Mesenteric fat pad (tissue), 1 donor: ENCODE measurements around the gene RASD2. TPM values are rescaled to one million over a fixed set of nuclear protein-coding genes. Genes with fewer than 3 reads are reported as not detected.
"Not testable (repeated sequence)": the region's sequence is repeated elsewhere in the genome, so short reads cannot be mapped to it uniquely, and the experiment has no call there.

ENCODE experiments used
- DNase-seq: peaks from one replicate; pipeline ENCODE4 v3.0.0-alpha.2; 2020; ENCODE audit warnings: low spot score
- long read RNA-seq: library from polyadenylated mRNA; unstranded; transcript quantifications from one replicate; pipeline ENCODE4 v2.0.0, GENCODE V29; 2020
- total RNA-seq: library from RNA; stranded (reverse); fragmentation: NEBNext Ultra II Directional; extraction: Animal tissue kit (Norgen Biotek cat#: 25700); gene quantifications from one replicate; pipeline ENCODE4 v1.2.1, GENCODE V29; 2021
- donor health status: DM: yes; HTN: yes; CAD: no.

RASD2 gene
- total RNA-seq: 1.6 TPM
- long read RNA-seq, partial matches to known transcripts: 0 of 1 reads
- long read RNA-seq, other reads (novel, unspliced or antisense): 1 of 1 reads

- DNase-seq: no peak
Observed at GRCh38 chr22:35540595-35541253, at the start of gene RASD2. Gene RASD2 (plus strand): TSS chr22:35540831. CDS start chr22:35546810, 5,979 bp downstream.

- not testable (repeated sequence) for DNase-seq
Observed at GRCh38 chr22:35491061-35491907, 49.3 kb upstream of the RASD2 start.

DNA sequence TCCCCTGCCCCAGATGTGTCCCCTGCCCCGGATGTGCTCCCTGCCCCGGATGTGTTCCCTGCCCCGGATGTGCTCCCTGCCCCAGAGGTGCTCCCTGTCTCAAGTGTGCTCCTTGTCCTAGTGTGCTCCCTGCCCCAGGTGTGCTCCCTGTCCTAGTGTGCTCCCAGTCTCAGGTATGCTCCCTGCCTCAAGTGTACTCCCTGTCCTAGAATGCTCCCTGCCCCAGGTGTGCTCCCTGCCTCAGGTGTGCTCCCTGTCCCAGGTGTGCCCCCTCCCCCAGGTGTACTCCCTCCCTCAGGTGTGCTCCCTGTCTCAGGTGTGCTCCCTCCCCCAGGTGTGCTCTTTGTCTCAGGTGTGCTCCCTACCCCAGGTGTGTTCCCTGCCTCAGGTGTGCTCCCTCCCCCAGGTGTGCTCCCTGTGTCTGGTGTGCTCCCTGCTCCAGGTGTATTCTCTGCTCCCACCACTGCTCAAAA lies 48.7 kb upstream of the RASD2 start:
- DNase-seq: no peak

GRCh38 chr22:35493074-35493473 lies 47.6 kb upstream of the RASD2 start:
- no peak for DNase-seq

DNA sequence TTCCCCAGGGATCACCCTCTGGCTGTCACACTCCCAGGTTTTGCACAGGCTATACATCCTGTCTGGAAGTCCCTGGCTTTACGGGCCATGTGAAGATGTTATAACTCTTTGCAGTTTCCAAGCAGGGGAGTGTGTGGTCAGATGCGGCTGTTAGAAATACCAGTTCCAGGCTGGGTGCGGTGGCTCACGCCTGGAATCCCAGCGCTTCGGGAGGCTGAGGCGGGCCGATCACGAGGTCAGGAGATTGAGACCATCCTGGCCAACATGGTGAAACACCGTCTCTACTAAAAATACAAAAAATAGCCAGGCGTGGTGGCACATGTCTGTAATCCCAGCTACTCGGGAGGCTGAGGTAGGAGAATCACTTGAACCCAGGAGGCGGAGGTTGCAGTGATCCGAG lies 44.9 kb upstream of the RASD2 start:
- DNase-seq: not testable (repeated sequence)

DNA sequence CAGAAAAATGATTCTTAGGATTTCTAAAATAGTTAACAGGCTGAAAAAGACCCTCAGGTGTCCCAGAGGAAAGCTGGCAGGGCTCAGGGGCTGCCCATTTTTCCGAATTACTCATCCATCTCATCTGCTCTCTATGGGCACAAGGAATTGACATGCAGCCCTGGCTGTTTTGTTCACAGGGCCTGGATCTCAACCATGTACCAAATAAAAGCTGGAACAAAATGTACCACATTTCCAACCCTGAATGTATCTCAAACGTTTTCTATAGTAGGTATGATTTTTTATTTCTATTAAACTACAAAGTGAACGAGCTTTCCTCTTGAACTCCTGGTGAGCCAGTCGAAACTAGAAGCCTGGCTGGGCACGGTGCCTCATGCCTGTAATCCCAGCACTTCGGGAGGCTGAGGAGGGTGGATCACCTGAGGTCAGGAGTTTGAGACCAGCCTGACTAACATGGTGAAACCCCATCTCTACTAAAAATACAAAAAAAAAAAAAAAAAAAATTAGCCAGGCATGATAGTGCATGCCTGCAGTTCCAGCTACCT lies 43.8 kb upstream of the RASD2 start:
- DNase-seq: no peak

GRCh38 chr22:35498026-35498800 lies 42.4 kb upstream of the RASD2 start:
- DNase-seq: no peak

DNA sequence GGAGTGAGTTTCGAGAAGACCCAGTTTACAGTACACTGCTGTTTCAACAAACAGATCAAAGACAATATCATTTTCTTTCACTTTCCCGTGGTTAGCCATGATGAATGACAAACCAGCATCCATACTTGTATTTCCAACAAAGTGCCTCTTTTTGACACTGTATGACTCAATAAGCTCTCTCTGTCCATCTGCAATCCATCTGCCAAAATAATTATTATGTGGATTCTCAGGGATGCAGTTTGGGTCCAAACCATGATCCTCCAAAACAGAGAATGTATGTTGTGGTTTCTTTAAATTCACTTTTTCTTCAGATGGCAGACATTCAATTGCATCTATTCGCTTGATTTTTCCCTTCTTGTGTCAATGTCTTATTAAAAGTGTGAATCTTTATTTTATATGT lies 37.8 kb upstream of the RASD2 start:
- no peak for DNase-seq

DNA sequence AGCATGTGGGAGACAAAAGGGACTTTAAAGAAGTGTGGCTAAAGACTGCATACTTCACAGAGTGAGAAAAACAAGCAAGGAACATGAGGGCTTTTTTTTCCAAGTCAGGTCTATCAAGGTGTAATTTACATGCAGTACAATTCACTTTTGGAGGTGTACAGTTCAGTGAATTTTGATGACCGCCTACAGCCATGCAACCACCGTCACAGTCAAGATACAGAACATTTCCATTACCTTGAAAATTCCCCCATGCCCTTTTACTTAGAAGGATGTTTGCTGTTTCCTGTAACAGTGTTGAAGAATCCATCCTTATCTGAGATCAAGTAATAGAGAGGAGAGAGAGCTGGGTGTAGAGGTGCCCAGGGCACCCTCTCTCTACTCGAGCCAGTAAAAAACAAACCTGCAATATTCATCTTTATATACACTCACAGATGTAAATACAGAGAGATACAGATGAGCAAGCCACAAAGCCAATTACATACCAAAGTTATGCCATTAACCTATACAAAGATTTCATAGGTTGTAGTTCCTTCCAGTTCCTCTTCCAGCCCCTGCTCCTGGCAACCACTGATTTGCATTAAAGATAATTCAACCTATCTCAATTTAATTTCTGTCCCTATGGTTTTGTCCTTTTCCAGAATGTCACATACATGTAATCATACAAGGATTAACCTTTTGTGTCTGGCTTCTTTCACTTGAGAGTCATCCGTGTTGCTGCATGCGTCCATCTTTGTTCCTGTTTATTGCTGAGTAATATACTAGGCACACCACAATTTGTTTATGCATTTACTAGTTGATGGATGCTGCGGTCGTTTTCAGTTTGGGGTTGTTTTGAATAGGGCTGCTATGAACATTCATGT lies 35.0 kb upstream of the RASD2 start:
- no peak for DNase-seq

- DNase-seq: no peak
Observed at GRCh38 chr22:35506259-35506570, 34.4 kb upstream of the RASD2 start.

- DNase-seq: not testable (repeated sequence)
Observed at GRCh38 chr22:35507851-35508250, 32.8 kb upstream of the RASD2 start.

DNA sequence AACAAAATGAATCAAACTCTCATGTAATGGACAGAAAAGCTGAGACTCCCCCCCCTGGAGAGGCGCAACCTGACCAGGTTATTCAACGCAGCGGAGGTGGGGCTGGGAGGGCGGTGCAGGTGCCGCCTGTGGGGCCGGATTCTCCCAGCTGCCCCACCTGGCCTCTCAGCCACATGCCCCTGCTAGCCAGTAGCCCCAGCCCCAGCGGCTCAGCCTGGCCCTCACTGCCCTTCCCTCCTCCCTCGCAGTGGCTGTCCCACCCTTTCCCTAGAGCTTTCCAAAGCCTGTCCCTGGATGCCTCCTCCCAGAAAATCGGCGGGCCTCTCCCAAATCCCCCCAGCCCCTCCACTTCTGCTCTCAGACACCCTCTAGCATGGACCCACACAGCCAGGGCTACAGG lies 31.2 kb upstream of the RASD2 start:
- DNase-seq: no peak

- no peak for DNase-seq
Observed at GRCh38 chr22:35509960-35510359, 30.7 kb upstream of the RASD2 start.

DNA sequence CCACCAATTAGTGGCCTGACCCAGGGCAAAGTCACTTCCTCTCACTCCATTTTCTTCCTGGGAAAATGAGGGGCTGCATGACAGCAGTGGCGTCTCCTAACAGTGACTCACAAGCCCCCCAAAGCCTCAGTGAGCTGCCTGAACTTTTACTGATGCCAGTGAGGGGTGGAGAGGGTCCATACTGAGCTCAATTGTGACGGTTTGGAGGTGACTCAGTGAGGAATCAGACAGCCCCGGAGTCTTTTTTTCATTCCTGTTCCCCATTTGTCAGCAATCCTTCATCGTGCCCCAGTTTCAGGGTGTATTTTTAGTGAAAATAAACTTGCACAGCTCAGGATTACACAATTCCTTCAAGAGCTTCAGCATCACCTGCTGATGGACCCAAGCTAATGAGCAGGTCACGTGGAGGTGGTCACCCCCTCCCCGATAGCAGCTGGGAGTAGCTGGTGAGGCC lies 30.1 kb upstream of the RASD2 start:
- no peak for DNase-seq

DNA sequence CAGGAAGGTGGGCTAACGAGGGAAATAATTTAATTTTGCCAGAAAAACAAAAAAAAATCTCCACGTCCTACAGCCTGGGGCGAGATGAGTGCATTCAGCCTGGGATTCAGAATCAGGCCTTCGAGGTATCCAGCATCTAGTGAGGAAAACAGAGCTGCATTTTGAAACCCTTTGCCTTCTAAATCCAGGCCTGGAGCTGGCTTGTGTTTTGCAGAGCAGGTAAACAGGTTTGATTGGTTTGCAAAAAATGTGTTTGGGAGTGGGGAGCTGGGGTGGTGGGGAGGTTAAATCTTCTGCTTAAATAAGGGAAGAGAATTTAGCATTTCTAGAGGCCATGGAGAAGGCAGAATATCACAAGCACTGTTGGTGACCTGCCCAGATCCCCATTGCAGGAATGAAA lies 29.7 kb upstream of the RASD2 start:
- DNase-seq: no peak

DNA sequence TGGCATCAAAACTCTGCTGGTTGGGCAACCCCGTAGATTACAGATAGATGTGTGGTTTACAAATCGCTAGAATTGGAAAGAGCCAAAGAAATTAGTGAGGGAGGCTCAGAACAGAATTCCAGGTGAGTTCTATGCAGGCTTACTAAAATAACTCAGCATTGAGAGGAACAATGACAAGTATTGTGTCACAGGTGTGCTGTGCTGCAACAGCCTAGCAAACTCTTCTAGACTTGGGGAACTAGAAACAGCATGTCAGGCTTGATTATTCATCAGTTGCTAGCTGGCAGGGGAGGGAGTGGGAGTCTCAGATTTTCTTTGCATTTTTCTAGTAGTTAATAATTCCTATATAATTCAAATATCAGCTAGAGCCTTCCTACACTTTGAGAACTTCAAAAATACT lies 26.3 kb upstream of the RASD2 start:
- no peak for DNase-seq

GRCh38 chr22:35515952-35516351 lies 24.7 kb upstream of the RASD2 start:
- DNase-seq: not testable (repeated sequence)

GRCh38 chr22:35516723-35517122 lies 23.9 kb upstream of the RASD2 start:
- no peak for DNase-seq

DNA sequence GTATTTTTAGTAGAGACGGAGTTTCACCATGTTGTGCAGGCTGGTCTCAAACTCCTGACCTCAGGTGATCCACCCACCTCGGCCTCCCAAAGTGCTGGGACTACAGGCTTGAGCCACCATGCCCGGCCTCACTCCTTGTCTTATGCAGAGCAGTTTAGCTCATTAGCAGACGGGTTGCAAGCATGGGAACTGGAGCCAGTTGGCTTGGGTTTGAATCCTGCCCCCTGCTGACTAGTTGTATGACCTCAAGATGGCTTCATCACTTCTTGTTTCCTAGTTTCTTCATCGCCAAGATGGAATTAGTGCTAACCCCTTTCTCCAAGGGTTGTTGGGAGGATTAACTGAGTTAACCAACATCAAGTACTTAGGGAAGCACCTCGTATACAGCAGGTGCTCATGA lies 23.4 kb upstream of the RASD2 start:
- no peak for DNase-seq

DNA sequence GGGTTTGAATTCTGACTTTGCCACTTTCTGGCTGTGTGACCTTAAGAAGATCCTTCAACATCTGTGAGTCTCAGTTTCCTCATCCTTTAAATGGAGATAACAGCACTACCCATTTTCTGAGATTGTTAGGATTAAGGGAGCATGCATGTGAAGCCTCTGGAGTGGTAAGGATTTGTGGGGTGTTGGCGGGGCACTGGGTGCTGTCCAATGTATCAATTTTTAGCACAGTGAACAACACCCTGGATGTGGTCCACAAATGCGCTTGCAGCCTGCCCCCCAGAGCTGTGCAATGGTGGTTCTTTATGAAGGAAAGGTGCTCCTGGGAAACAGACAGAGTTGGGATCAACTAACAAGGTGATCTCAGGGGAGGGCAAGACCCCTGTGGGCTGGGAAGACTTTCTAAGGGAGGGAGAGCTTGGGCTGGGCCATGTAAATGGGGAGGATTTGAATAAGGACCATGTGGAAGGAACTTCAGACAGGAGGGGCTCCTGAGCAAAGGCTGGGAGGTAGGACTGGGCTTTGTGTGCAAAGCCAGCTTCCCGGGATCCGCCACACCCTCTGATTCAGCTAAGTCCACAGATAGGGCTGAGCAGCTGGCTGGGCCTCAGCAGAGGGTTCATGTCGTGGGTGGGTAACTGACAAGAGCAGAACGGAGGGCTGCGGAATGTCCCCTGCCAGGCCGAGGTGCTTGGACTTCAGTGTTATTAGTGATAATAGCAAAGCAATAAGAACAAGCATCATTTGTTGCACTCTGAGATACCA lies 22.7 kb upstream of the RASD2 start:
- no peak for DNase-seq
